Left ventricle myocardium inferior (tissue), 1 donor: ENCODE measurements around the gene JDP2. TPM values are rescaled to one million over a fixed set of nuclear protein-coding genes. Genes with fewer than 3 reads are reported as not detected.

Experiments
- DNase-seq: peaks from one replicate; pipeline ENCODE4 v3.0.0-alpha.2; 2020
- H3K27ac ChIP-seq: fragments of 200-600 bp; replicated peaks from 2 replicates; pipeline ENCODE4 v1.8.0; 2021
- H3K27me3 ChIP-seq: fragments of 200-600 bp; 2 replicates; pipeline ENCODE4 v1.8.0; 2021; ENCODE audit warnings: low read depth
- H3K36me3 ChIP-seq: fragments of 200-600 bp; 2 replicates; pipeline ENCODE4 v1.8.0; 2021
- H3K4me1 ChIP-seq: fragments of 200-600 bp; 2 replicates; pipeline ENCODE4 v1.8.0; 2021
- H3K4me3 ChIP-seq: fragments of 200-600 bp; 2 replicates; pipeline ENCODE4 v1.8.0; 2021; ENCODE audit warnings: mild to moderate bottlenecking, moderate library complexity
- H3K9me3 ChIP-seq: fragments of 200-600 bp; replicated peaks from 2 replicates; pipeline ENCODE4 v1.8.0; 2021
- CTCF ChIP-seq: fragments of 200-600 bp; IDR thresholded peaks from 2 replicates; pipeline ENCODE4 v1.8.0; 2021; ENCODE audit warnings: antibody characterized with exemption, mild to moderate bottlenecking, borderline replicate concordance
- intact Hi-C: fragments of 100-400 bp; cut with micrococcal nuclease; formaldehyde crosslinking; loops from one replicate; pipeline ENCODE4 v1.11.0; 2022
- total RNA-seq: library from RNA; stranded (reverse); fragmentation: NEBNext Ultra II Directional; extraction: Animal tissue kit (Norgen Biotek cat#: 25700); gene quantifications from one replicate; pipeline ENCODE4 v1.2.1, GENCODE V29; 2021
- donor health status: DM: no; HTN: yes; CAD: no; lungs with severe emphysema.

JDP2 gene
- total RNA-seq, 1 donor from 2014 or later, result 21.9 TPM

- Histone ChIP-seq H3K36me3 (no peaks in the 10 kb centered on the region), H3K27ac (no peak overlapping the region), H3K9me3 (peaks cover 41% of the 10 kb centered on the region), H3K4me1 (no peaks in the 10 kb centered on the region), H3K27me3 (peaks cover 15% of the 10 kb centered on the region), H3K4me3 (no peak overlapping the region)
- intact Hi-C loops, result no loop called here
- no peak for DNase-seq
- TF ChIP-seq CTCF, result no peak
Observed at GRCh38 chr14:75511201-75511600, 83.4 kb downstream of the JDP2 start.

GRCh38 chr14:75513911-75514672, 86.3 kb downstream of the JDP2 start:
- Histone ChIP-seq H3K36me3 (no peaks in the 10 kb centered on the region), H3K4me3 (no peak overlapping the region), H3K27me3 (peaks cover 15% of the 10 kb centered on the region), H3K27ac (no peak overlapping the region), H3K4me1 (no peaks in the 10 kb centered on the region), H3K9me3 (peaks cover 25% of the 10 kb centered on the region)
- intact Hi-C loops, result no loop called here
- no peak for TF ChIP-seq CTCF
- DNase-seq, result no peak

GRCh38 chr14:75514673-75515628, 87.1 kb downstream of the JDP2 start:
- no peak for TF ChIP-seq CTCF
- no peaks in the 10 kb centered on the region for H3K36me3 ChIP-seq
- DNase-seq, result peak; percentile 26
- no peaks in the 10 kb centered on the region for H3K4me1 ChIP-seq
- peaks cover 21% of the 10 kb centered on the region for H3K9me3 ChIP-seq
- no peak overlapping the region for H3K27ac ChIP-seq
- intact Hi-C loops, result no loop called here
- H3K4me3 ChIP-seq, result peak overlapping the region; percentile 48
- H3K27me3 ChIP-seq, result peaks cover 15% of the 10 kb centered on the region

GRCh38 chr14:75515629-75515996, 87.8 kb downstream of the JDP2 start:
- TF ChIP-seq CTCF, result no peak
- DNase-seq, result no peak
- Histone ChIP-seq H3K9me3 (peaks cover 14% of the 10 kb centered on the region), H3K27ac (no peak overlapping the region), H3K4me1 (no peaks in the 10 kb centered on the region), H3K4me3 (peak overlapping the region; percentile 48), H3K27me3 (peaks cover 15% of the 10 kb centered on the region), H3K36me3 (no peaks in the 10 kb centered on the region)
- intact Hi-C loops, result no loop called here

GRCh38 chr14:75518625-75519024, 90.8 kb downstream of the JDP2 start:
- Histone ChIP-seq H3K27ac (no peak overlapping the region), H3K27me3 (peaks cover 27% of the 10 kb centered on the region), H3K4me3 (no peak overlapping the region), H3K36me3 (no peaks in the 10 kb centered on the region), H3K4me1 (no peaks in the 10 kb centered on the region), H3K9me3 (no peaks in the 10 kb centered on the region)
- peak; percentile 32 for TF ChIP-seq CTCF
- DNase-seq, result no peak
- intact Hi-C loops, result no loop called here
